ENCODE measurements around the gene DYNC1I1. TPM values are rescaled to one million over a fixed set of nuclear protein-coding genes. Genes with fewer than 3 reads are reported as not detected.

DYNC1I1 gene
- total RNA-seq, 1 donor from 2014 or later, result 2.3 TPM

DNA sequence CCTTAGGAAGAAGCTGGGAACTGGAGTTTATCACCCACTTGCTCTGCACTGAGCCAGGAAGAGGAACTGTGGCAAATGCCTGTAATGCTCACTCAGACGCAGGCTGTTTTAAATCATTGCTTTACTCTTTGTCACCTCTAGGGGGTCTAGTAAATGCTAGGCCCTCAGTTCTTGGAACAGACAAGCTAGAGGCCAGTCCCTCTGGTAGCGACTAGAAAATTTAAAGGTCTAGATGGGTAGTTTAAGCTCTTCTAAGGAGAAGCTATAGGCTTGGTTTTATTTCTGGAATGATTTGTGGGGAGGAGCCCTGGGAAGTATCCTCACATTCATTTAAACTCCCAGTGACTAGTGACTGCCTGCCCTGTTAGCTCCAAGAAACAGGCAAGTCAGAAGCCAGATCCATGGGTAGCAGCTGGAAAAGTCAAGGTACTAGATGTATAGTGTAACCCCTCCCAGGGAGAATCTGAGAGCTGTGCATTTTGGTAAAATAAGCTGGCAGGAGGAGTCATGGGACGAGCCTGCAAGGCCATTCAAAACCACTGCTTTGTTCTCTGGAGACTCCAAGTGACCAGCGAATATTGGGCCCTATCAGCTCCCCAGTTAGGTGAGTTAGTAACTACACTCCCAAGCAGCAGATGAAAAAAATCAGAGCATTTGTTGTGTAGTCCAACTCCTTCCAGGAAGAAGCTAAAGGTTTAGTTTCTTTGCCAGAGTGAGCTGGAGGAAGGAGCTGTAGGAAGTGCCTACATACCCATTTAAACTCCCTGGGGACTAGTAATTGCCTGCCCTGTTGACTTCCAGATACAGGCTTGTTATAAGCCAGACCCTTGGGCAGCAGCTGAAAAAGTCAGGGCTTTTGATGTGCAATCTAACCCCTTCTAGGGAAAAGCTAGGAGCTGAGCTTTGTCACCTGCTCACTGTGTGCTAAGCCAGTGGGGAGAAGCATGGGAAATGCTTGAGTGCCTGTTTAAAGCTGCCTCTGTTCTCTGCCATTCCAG lies 68.9 kb downstream of the DYNC1I1 start:
- Histone ChIP-seq H3K4me3 (no peak overlapping the region), H3K27me3 (no peaks in the 10 kb centered on the region), H3K27ac (no peak overlapping the region), H3K9me3 (no peaks in the 10 kb centered on the region), H3K36me3 (no peaks in the 10 kb centered on the region), H3K4me1 (no peaks in the 10 kb centered on the region)
- intact Hi-C loops (cut with DNase I), result no loop called here
- TF ChIP-seq, protein P1, sequence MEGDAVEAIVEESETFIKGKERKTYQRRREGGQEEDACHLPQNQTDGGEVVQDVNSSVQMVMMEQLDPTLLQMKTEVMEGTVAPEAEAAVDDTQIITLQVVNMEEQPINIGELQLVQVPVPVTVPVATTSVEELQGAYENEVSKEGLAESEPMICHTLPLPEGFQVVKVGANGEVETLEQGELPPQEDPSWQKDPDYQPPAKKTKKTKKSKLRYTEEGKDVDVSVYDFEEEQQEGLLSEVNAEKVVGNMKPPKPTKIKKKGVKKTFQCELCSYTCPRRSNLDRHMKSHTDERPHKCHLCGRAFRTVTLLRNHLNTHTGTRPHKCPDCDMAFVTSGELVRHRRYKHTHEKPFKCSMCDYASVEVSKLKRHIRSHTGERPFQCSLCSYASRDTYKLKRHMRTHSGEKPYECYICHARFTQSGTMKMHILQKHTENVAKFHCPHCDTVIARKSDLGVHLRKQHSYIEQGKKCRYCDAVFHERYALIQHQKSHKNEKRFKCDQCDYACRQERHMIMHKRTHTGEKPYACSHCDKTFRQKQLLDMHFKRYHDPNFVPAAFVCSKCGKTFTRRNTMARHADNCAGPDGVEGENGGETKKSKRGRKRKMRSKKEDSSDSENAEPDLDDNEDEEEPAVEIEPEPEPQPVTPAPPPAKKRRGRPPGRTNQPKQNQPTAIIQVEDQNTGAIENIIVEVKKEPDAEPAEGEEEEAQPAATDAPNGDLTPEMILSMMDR (IDR thresholded peaks at IDR 0.05), result no peak
- no peak for ATAC-seq
- DNase-seq, result no peak

DNA sequence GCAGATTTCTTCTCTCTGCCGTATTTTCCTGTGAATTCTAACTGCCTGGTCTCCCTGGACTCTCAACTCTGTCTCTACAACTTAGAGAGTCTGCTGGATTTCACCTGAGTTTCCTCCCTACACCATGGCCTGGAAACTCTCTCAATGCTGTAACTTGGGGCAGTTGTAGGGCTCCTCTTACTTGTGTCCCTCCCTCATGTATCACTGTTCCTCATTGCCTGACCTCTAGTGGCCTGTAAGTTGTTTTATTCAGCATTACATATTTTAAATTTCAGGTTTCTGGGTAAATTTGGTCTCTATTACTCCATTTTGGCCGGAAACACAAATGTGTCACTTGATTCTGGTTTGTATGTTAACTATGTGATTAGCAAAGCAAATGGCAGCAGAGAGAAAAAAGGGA lies 70.9 kb downstream of the DYNC1I1 start:
- no peak for DNase-seq
- Histone ChIP-seq H3K36me3 (no peaks in the 10 kb centered on the region), H3K27me3 (no peaks in the 10 kb centered on the region), H3K9me3 (no peaks in the 10 kb centered on the region), H3K4me1 (no peaks in the 10 kb centered on the region), H3K4me3 (no peak overlapping the region), H3K27ac (no peak overlapping the region)
- ATAC-seq, result no peak
- TF ChIP-seq, protein P1 (IDR thresholded peaks at IDR 0.05), result no peak
- intact Hi-C loops (cut with DNase I), result no loop called here

DNA sequence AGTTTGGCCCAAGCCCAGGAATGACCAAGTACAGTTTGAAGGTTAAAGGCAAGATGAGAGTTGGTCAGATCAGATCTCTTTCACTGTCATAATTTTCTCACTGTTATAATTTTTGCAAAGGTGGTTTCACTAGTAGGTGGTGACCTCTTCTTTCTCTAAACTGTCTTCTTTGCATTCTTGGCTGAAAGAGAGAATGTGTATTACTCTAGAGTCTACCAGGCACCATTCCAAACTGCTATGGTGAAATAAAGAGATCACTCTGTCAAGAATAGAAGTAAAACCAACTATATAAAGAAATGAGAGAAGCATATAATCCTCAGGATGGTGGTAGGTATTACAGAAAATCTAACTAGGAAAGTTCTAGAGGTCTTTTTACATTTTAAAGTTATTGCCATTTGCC lies 72.7 kb downstream of the DYNC1I1 start:
- no peak for ATAC-seq
- intact Hi-C loops (cut with DNase I), result no loop called here
- H3K4me1 ChIP-seq, result no peaks in the 10 kb centered on the region
- TF ChIP-seq, protein P1 (IDR thresholded peaks at IDR 0.05), result no peak
- no peaks in the 10 kb centered on the region for H3K9me3 ChIP-seq
- no peak overlapping the region for H3K4me3 ChIP-seq
- no peaks in the 10 kb centered on the region for H3K27me3 ChIP-seq
- H3K27ac ChIP-seq, result no peak overlapping the region
- no peaks in the 10 kb centered on the region for H3K36me3 ChIP-seq
- no peak for DNase-seq

DNA sequence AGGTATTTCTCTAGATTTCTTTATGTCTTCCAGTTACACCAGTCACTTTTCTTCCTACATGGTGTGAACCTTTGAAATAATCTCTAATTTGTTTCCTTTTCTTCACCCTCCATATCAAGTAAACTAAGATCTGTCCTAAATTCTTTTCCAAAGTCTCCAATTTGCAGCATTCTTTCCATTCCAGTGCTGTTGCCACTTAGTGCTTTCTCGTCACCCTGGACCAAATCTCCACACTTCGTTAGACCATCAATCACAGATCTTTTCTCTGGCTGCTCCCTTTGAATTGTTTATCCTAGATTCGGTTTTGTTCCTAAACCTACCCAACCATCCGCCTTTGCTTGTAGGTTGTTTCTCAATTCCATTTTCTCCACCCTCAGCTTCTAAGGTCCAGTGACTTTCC lies 74.7 kb downstream of the DYNC1I1 start:
- no peak for DNase-seq
- Histone ChIP-seq H3K27me3 (no peaks in the 10 kb centered on the region), H3K4me1 (no peaks in the 10 kb centered on the region), H3K4me3 (no peak overlapping the region), H3K9me3 (no peaks in the 10 kb centered on the region), H3K36me3 (no peaks in the 10 kb centered on the region), H3K27ac (no peak overlapping the region)
- no peak for ATAC-seq
- intact Hi-C loops (cut with DNase I), result no loop called here
- TF ChIP-seq, protein P1 (IDR thresholded peaks at IDR 0.05), result no peak

DNA sequence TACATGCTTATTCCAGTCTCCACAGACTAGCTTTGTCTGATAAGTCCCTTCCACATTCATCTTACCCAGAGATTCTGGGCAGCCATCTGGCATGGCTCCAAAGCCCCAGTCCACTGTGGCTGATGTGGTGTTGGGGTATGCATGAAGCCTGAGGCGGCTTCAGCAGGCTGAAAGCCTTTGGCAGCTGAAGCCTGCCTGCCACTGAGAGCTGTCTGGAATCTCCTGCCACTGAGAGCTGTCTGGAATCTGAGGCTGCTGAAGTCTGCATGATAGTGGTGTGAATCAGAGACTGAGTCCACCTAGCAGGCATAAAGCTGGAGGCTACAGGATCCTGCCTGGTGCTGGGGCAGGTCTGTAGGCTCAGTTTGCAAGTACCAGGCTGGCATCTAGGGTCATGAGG lies 87.1 kb downstream of the DYNC1I1 start:
- Histone ChIP-seq H3K27me3 (no peaks in the 10 kb centered on the region), H3K4me3 (no peak overlapping the region), H3K36me3 (no peaks in the 10 kb centered on the region), H3K9me3 (no peaks in the 10 kb centered on the region), H3K4me1 (no peaks in the 10 kb centered on the region), H3K27ac (no peak overlapping the region)
- no peak for ATAC-seq
- intact Hi-C loops (cut with DNase I), result no loop called here
- TF ChIP-seq, protein P1 (IDR thresholded peaks at IDR 0.05), result no peak
- no peak for DNase-seq
